Fibroblast of mammary gland (primary cell): ENCODE measurements around the gene LMO1.

ENCODE experiments used
- DNase-seq: peaks from one replicate; pipeline ENCODE4 v3.0.0-alpha.2; 2010; ENCODE audit warnings: low read depth
- H3K4me3 ChIP-seq: 2 replicates; pipeline ENCODE4 v1.5.1; 2011; ENCODE audit warnings: low read depth, mild to moderate bottlenecking, low read length, moderate library complexity; ENCODE audit not compliant: control insufficient read depth
- CTCF ChIP-seq: conservative IDR thresholded peaks from 2 replicates; pipeline ENCODE4 v1.5.1; 2011; ENCODE audit warnings: low read depth, low read length, inconsistent platforms; ENCODE audit not compliant: control insufficient read depth, insufficient read depth

The LMO1 gene

GRCh38 chr11:8219257-8220021 is 44.2 kb downstream of the LMO1 start:
- no peak overlapping the region for H3K4me3 ChIP-seq
- peak; percentile 61 for DNase-seq
- peak; percentile 84 for TF ChIP-seq CTCF

- DNase-seq = no peak
- no peak for TF ChIP-seq CTCF
- no peak overlapping the region for H3K4me3 ChIP-seq
Measured at GRCh38 chr11:8218840-8219239, 44.8 kb downstream of the LMO1 start.

- DNase-seq = no peak
- TF ChIP-seq CTCF = no peak
- no peak overlapping the region for H3K4me3 ChIP-seq
Measured at GRCh38 chr11:8218409-8218808, 45.3 kb downstream of the LMO1 start.

GRCh38 chr11:8217926-8218325 is 45.8 kb downstream of the LMO1 start:
- DNase-seq = no peak
- no peak overlapping the region for H3K4me3 ChIP-seq
- TF ChIP-seq CTCF = no peak

- H3K4me3 ChIP-seq = no peak overlapping the region
- no peak for TF ChIP-seq CTCF
- DNase-seq = no peak
Measured at GRCh38 chr11:8217136-8217535, 46.5 kb downstream of the LMO1 start.

- no peak overlapping the region for H3K4me3 ChIP-seq
- TF ChIP-seq CTCF = no peak
- DNase-seq = peak; percentile 3
Measured at GRCh38 chr11:8213376-8213775, 50.3 kb downstream of the LMO1 start.
